HG02870 (cell line): ENCODE measurements around the gene BEST2.

Experiments used
- ATAC-seq: cut with Tn5 transposase; IDR thresholded peaks from one replicate; pipeline ENCODE4 v1.9.1; 2021; ENCODE audit warnings: mild to moderate bottlenecking, moderate library complexity; ENCODE audit not compliant: unreplicated experiment

BEST2 gene

GRCh38 chr19:12766051-12766521, 14.5 kb downstream of the BEST2 start:
- no peak for ATAC-seq

GRCh38 chr19:12767150-12767549, 15.6 kb downstream of the BEST2 start:
- ATAC-seq = no peak

GRCh38 chr19:12767666-12768065, 16.1 kb downstream of the BEST2 start:
- no peak for ATAC-seq

- ATAC-seq = no peak
These were observed 18.1 kb downstream of the BEST2 start for GRCh38 chr19:12769689-12770088.

DNA sequence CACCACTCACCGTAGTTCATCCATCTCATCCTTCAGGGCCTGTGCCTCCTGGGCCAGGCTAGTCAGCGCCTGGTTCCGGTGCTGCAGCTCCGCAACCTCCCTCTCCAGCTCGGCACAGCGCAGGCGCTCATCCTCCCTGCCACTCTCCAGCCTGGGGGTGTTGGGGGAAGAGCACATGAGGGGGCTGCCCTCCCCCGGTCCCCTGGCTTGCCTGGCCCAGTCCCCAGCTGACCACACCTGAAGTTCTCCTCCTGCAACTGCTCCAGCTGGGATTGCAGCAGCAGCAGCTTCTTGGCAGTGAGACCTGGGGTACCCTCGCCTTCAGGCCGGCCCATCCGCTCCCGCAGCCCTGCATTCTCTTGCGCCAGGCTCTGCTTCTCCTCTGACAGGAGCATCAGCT, 19.3 kb downstream of the BEST2 start:
- ATAC-seq = no peak

- no peak for ATAC-seq
These were observed 20.7 kb downstream of the BEST2 start for GRCh38 chr19:12772323-12772722.

GRCh38 chr19:12773571-12773970, 22.0 kb downstream of the BEST2 start:
- ATAC-seq = no peak

DNA sequence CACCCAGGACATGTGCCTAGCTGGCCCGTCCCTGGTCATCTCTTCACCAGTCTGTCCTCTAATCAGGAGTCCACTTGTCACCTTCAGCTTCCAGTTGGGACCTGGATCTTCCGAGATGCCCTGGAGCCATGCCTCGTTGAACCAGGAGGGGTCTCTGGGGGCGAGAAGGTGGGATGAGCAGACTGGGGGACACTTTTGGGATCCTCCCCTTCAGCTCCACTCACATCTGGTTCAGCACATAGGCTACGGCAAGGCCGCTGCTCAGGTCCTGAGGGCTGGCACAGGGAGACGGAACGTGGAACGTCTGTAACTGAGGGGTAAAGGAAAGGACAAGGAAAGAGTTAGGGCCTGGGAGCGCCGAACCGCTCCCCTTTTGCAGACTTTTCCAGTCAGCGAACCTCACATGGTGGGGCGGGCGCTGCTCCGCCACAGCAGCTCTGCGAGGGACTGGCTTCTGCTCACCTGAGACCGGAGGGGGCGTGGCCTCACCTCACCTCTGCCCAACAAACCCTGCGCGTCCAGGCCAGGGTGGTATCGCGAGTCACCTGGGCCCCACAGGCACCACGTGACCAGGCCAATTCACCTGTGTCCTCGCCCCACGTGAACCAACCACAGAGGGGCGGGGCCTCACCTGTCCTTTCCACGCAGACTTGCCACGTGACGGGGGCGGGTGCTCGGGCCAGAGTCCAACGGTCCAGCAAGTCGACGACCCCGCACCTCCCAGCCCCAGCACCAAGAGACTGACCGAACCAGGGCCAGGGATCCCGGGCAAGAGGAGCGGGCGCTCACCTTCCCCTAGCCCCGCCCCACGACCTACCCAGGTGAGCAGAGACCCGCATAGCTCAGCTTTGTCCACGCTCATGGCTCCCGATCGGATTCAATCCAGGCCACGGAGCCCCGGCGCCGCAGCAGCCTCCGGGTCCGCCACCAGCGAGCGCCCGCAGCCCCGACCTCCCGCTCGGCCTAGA, 23.3 kb downstream of the BEST2 start, which contains the start of gene HOOK2:
TSS of gene HOOK2 (minus strand) at position 965 of the 968 bp plus-strand sequence. CDS start at position 862, 103 bp downstream.
- ATAC-seq = no peak

DNA sequence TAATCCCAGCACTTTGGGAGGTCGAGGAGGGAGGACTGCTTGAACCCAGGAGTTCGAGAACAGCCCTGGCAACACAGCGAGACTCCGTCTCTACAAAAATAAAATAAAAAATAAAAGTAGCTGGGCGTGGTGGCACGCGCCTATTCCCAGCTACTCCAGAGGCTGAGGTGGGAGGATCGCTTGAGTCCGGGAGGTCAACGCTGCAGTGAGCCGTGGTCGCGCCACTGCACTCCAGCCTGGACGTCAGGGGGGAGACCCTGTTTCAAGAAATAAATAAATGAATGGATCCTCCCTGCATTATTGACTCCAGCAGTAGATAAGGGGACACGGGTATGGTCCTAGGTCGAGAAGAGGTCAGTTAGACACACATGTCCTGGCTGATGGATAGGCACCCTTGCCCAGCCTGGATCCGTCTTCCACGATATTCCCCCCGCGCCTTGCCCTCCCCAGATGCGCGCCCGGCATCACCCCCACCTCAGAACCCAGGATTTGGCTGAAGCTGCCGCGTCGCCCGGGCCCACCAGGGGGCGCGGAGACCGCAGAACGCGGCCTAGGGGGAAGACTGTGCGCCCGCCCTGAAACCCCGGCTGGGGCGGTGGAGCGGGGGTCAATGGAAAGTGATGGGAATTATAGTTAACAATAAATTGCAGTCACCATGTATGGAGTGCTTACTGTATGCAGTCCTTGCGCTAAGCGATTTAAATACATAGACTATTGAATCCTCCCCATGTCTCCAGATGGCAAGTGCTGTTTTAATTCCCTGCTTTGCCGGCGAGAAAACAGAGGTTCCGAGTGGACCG, 25.8 kb downstream of the BEST2 start:
- no peak for ATAC-seq

- ATAC-seq = no peak
These were observed 26.7 kb downstream of the BEST2 start for GRCh38 chr19:12778017-12778904.

DNA sequence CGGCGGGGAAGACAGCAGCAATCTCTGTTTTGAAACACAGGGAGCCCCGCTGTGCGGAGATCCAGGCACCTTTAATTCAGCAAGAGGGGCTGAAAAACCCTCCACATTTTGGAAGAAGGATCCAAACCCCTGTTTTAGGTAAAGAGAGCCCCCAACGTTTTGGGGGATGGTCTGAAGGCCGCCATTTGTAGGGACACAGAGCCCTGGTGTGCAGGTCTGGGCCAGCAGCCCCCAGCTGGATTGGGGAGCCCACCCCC, 27.2 kb downstream of the BEST2 start:
- no peak for ATAC-seq

DNA sequence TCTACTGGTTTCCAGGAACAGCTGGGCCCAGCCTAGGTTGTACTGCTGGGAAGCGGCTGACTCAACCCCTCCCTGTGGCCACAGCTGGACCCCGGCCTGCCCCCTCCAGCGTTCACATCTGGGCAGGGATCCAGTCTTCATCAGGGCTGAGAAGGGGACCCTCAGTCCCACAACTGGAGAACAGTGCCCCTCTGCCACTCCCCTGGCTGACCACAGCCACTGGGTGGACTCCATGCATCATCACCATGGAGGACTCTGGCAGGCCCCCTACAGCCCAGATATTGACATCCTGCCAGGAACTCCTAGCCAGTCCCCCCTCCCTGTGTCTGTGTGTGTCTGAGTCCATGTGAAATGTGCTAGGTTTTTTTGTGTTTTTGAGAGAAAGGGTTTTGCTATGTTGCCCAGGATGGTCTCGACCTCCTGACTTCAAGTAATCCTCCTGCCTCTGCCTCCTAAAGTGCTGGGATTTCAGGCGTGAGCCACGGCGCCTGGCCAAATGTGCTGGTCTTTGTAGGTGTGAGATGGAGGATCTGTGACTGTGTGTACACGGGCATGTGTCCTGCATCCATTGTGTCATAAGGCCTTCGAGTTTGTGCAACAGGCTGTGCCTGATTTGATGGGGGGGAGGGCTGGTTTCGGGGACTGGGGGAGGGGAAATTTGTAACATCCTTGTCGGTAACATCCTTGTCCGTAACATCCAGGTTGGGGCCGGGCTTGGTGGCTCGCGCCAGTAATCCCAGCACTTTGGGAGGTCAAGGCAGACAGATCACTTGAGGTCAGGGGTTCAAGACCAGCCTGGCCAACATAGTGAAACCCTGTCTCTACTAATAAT, 27.8 kb downstream of the BEST2 start:
- ATAC-seq = no peak

GRCh38 chr19:12782174-12782423, 30.5 kb downstream of the BEST2 start:
- ATAC-seq = peak; percentile 19

- peak; percentile 29 for ATAC-seq
These were observed 31.1 kb downstream of the BEST2 start for GRCh38 chr19:12782424-12783290.

GRCh38 chr19:12783291-12783848, 31.8 kb downstream of the BEST2 start:
- ATAC-seq = no peak

DNA sequence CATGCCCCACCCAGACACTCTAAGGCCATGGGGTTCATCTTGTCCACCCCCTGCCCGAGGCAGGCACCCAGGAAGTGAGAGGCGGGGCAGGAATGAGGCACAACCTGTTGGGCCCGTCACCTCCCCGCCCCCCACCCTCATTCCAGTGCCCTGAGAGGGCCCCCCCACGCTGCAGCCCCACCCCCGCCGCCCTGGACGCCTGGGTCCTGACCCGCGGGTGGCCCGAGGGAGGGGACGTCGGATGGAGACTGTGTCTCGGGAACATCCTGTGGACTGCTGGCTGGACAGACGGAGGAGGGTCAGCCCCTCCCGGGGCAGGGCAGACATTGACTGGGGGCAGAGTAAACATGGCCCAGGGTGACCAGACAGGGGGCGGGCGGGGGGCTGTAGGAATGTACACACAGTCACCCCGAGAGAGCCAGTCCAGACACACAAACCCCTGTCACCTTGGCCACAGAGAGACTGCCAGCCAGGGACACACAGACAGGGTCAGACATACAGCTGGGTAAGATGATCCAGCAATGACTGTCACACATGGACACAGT, 32.3 kb downstream of the BEST2 start:
- ATAC-seq = no peak

- ATAC-seq = no peak
These were observed 32.8 kb downstream of the BEST2 start for GRCh38 chr19:12784394-12784870.

- ATAC-seq = no peak
These were observed 33.4 kb downstream of the BEST2 start for GRCh38 chr19:12784871-12785430.
